ENCODE measurements around the gene MYO18A. TPM values are rescaled to one million over a fixed set of nuclear protein-coding genes. Genes with fewer than 3 reads are reported as not detected.

Gene MYO18A
- total and polyA plus RNA-seq, 10 of the 15 experiments (the other 5 are each of a cell fraction or from before 2014, with no cell fraction given), result 2.9 to 66.0 (median 24.5) TPM

- TF ChIP-seq RAD21 (IDR thresholded peaks at IDR 0.05; ENCODE audit: insufficient read depth, low read depth, low read length), result no peak
- TF ChIP-seq SUPT20H (IDR thresholded peaks at IDR 0.05; ENCODE audit: borderline replicate concordance, control insufficient read depth, low read depth, low read length), result no peak
- no peak for TF ChIP-seq TCF12 (IDR thresholded peaks at IDR 0.05; ENCODE audit: low read depth, low read length)
Observed at GRCh38 chr17:29190592-29191207, 10.5 kb upstream of the MYO18A start (continued).

GRCh38 chr17:29190039-29190438 is 9.8 kb upstream of the MYO18A start:
- ATAC-seq (no peak), FAIRE-seq (no peak), DNase-seq (ENCODE audit: low read depth, low spot score) (no peak)
- TF ChIP-seq RBBP5 (conservative IDR thresholded peaks at IDR 0.05), result no peak
- TF ChIP-seq ZBTB33 (IDR thresholded peaks at IDR 0.05), result no peak
- no peak for TF ChIP-seq BACH1 (IDR thresholded peaks at IDR 0.05; ENCODE audit: borderline replicate concordance)
- no peak for TF ChIP-seq ELK1 (IDR thresholded peaks at IDR 0.05; ENCODE audit: low read depth, low read length)
- no peak for TF ChIP-seq TCF12 (IDR thresholded peaks at IDR 0.05; ENCODE audit: low read depth, low read length)
- TF ChIP-seq POU2F2 (IDR thresholded peaks at IDR 0.05; ENCODE audit: borderline replicate concordance, low read depth, low read length), result no peak
- Histone ChIP-seq H3K27ac (ENCODE audit: control insufficient read depth, insufficient read depth) (no peak overlapping the region), H3K9ac (ENCODE audit: control insufficient read depth, insufficient read depth, low read length) (no peak overlapping the region), H4K20me1 (ENCODE audit: control insufficient read depth, insufficient read depth) (no peaks in the 10 kb centered on the region), H3K79me2 (ENCODE audit: control insufficient read depth, insufficient read depth, low read length) (no peaks in the 10 kb centered on the region), H2AFZ (ENCODE audit: control insufficient read depth, low read depth, low read length) (no peak overlapping the region), H3K4me2 (ENCODE audit: control insufficient read depth, insufficient read depth) (no peak overlapping the region), H3K36me3 (ENCODE audit: control insufficient read depth in 2 of 2, insufficient read depth in 2 of 2, low read length in 1 of 2) (no peaks in the 10 kb centered on the region), H3K9me3 (replicated peaks; ENCODE audit: control insufficient read depth, insufficient read depth, low read length) (no peaks in the 10 kb centered on the region), H3K4me1 (ENCODE audit: control insufficient read depth, insufficient read depth, low read length) (peaks cover 4% of the 10 kb centered on the region), H3K27me3 (replicated peaks in 1 of 2; ENCODE audit: control insufficient read depth in 2 of 2, insufficient read depth in 2 of 2, low read length in 1 of 2) (no peaks in the 10 kb centered on the region), H3K4me3 (no peak overlapping the region)
- no TSS peak for BruUV-seq (replicated peaks)
- CTCF ChIA-PET, result interaction anchor here (0.6 to 1.6 kb wide), 6 partner anchors 10 to 104 kb away, joined by 3 to 9 read pairs (median 3); partner anchors contain the start of gene MYO18A
- POLR2A ChIA-PET, result interaction anchor here (1.3 kb wide), 1 partner anchor 40 kb away, joined by 3 read pairs; no protein-coding TSS in a partner anchor
- in situ Hi-C loops (cut with MboI), result no loop called here
- intact Hi-C loops (cut with micrococcal nuclease; ENCODE audit: unreplicated experiment), result no loop called here
- SMC1A ChIA-PET (ENCODE audit: uncharacterized antibody, unreplicated experiment), result no interaction called here
- WGBS (ENCODE audit: insufficient coverage, insufficient replicate concordance, low lambda C conversion rate, missing lambda C conversion rate), result 75% methylated on average over 2 of the region's 2 CpGs
- RAD21 ChIA-PET (ENCODE audit: unreplicated experiment), result interaction anchor here (1.3 to 1.5 kb wide), 2 partner anchors 29 to 51 kb away, joined by 3 read pairs; no protein-coding TSS in a partner anchor

Measured in GM12878 (cell line).